C4-2B (cell line): ENCODE measurements around the gene MIPOL1.

Experiments used
- ZFX ChIP-seq: fragments of 450-650 bp; IDR thresholded peaks from 2 replicates; pipeline ENCODE4 v1.6.1; 2017
- TF ChIP-seq, protein P1 (sequence below): fragments of 450-650 bp; conservative IDR thresholded peaks from 2 replicates; pipeline ENCODE4 v1.5.1; 2017; ENCODE audit warnings: mild to moderate bottlenecking

DNA sequence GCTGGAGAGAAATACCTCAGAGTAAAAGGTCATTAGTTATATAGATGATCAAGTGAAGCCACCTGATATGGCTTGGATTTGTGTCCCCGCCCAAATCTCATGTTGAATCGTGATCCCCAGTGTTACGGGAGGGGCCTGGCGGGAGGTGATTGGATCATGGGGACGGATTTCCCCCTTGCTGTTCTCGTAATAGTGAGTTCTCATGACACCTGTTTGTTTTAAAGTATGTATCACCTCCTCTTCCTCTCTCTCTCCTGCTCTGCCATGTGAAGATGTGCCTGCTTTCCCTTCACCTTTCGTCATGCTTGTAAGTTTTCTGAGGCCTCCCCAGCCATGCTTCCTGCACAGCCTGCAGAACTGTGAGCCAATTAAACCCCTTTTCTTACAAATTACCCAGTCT, 272.5 kb downstream of the MIPOL1 start:
- TF ChIP-seq, protein P1, sequence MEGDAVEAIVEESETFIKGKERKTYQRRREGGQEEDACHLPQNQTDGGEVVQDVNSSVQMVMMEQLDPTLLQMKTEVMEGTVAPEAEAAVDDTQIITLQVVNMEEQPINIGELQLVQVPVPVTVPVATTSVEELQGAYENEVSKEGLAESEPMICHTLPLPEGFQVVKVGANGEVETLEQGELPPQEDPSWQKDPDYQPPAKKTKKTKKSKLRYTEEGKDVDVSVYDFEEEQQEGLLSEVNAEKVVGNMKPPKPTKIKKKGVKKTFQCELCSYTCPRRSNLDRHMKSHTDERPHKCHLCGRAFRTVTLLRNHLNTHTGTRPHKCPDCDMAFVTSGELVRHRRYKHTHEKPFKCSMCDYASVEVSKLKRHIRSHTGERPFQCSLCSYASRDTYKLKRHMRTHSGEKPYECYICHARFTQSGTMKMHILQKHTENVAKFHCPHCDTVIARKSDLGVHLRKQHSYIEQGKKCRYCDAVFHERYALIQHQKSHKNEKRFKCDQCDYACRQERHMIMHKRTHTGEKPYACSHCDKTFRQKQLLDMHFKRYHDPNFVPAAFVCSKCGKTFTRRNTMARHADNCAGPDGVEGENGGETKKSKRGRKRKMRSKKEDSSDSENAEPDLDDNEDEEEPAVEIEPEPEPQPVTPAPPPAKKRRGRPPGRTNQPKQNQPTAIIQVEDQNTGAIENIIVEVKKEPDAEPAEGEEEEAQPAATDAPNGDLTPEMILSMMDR, result no peak
- TF ChIP-seq ZFX, result no peak
